IMR-90 (cell line): ENCODE results near the gene SNTG2. TPM values are rescaled to one million over a fixed set of nuclear protein-coding genes. Genes with fewer than 3 reads are reported as not detected.
A peak's percentile ranks its signal among the peaks of the same experiment; 100 is the strongest.

Experiments used
- ATAC-seq: fragments of 200-7000 bp; cut with Tn5 transposase; 2 replicates; pipeline ENCODE4 v1.9.1; 2020; ENCODE audit warnings: low read depth, mild to moderate bottlenecking, moderate library complexity
- BruUV-seq: library from RNA; stranded (reverse); fragments of 400-500 nt; replicated peaks from 2 replicates; lab custom pipeline; 2021; lab: Mats Ljungman, UMichigan
- CTCF ChIA-PET: fragments of 300-600 bp; formaldehyde crosslinking; extraction: SDS; loops from one replicate; lab custom pipeline; 2021; ENCODE audit warnings: antibody characterized with exemption; lab: Yijun Ruan, JAX
- POLR2A ChIA-PET: fragments of 300-600 bp; sonication (Branson Sonifier 250); formaldehyde crosslinking; loops from one replicate; lab custom pipeline; 2022; ENCODE audit warnings: antibody characterized with exemption; ENCODE audit not compliant: unreplicated experiment; lab: Charles Lee
- DNase-seq: peaks from one replicate; pipeline ENCODE4 v3.0.0; 2013
- H2AFZ ChIP-seq: replicated peaks from 2 replicates; pipeline ENCODE3; 2013; ENCODE audit warnings: low read length, mild to moderate bottlenecking; ENCODE audit not compliant: poor library complexity
- H2AK5ac ChIP-seq: 2 replicates; pipeline ENCODE4 v1.6.1; 2013; ENCODE audit warnings: low read depth, low read length, inconsistent platforms
- H2AK9ac ChIP-seq: replicated peaks from 2 replicates; pipeline ENCODE3; 2013; ENCODE audit warnings: mild to moderate bottlenecking, low read depth, low read length, moderate library complexity; ENCODE audit not compliant: poor library complexity
- H2BK120ac ChIP-seq: 2 replicates; pipeline ENCODE4 v1.6.1; 2013; ENCODE audit warnings: low read depth, low read length, inconsistent platforms
- H2BK15ac ChIP-seq: 3 replicates; pipeline ENCODE4 v1.6.1; 2013; ENCODE audit warnings: low read depth, low read length, inconsistent platforms
- H2BK20ac ChIP-seq: 2 replicates; pipeline ENCODE4 v1.6.1; 2013; ENCODE audit warnings: low read depth, mild to moderate bottlenecking, inconsistent platforms, low read length, moderate library complexity
- H2BK5ac ChIP-seq: 2 replicates; pipeline ENCODE4 v1.6.1; 2013; ENCODE audit warnings: mild to moderate bottlenecking, low read depth, low read length, inconsistent platforms; ENCODE audit not compliant: poor library complexity, severe bottlenecking
- H3K14ac ChIP-seq: replicated peaks from 2 replicates; pipeline ENCODE4 v1.6.1; 2013; ENCODE audit warnings: low read depth, low read length, inconsistent platforms
- H3K18ac ChIP-seq: 2 replicates; pipeline ENCODE4 v1.6.1; 2013; ENCODE audit warnings: low read depth, low read length, control low read depth
- H3K23ac ChIP-seq: 2 replicates; pipeline ENCODE4 v1.6.1; 2013; ENCODE audit warnings: low read depth, low read length, inconsistent platforms
- H3K27ac ChIP-seq: 2 replicates; pipeline ENCODE4 v1.5.1; 2013; ENCODE audit warnings: mild to moderate bottlenecking, control low read depth, low read length; ENCODE audit not compliant: insufficient read depth
- H3K27me3 ChIP-seq: 2 replicates; pipeline ENCODE4 v1.6.1; 2013; ENCODE audit warnings: low read length; ENCODE audit not compliant: control insufficient read depth, insufficient read depth
- H3K36me3 ChIP-seq: 2 replicates; pipeline ENCODE4 v1.6.1; 2013; ENCODE audit warnings: low read length, mixed read lengths; ENCODE audit not compliant: control insufficient read depth, insufficient read depth
- H3K4ac ChIP-seq: 2 replicates; pipeline ENCODE4 v1.6.1; 2013; ENCODE audit warnings: low read depth, low read length, inconsistent platforms
- H3K4me1 ChIP-seq: 2 replicates; pipeline ENCODE4 v1.6.1; 2013; ENCODE audit warnings: low read length, mixed read lengths; ENCODE audit not compliant: control insufficient read depth, insufficient read depth
- H3K4me2 ChIP-seq: 2 replicates; pipeline ENCODE4 v1.6.1; 2013; ENCODE audit warnings: low read depth, mild to moderate bottlenecking, control low read depth, low read length, moderate library complexity
- H3K4me3 ChIP-seq: 2 replicates; pipeline ENCODE4 v1.5.1; 2013; ENCODE audit warnings: low read depth, mild to moderate bottlenecking, control low read depth, low read length, moderate library complexity; ENCODE audit not compliant: insufficient read depth
- H3K56ac ChIP-seq: 2 replicates; pipeline ENCODE4 v1.6.1; 2013; ENCODE audit warnings: low read length, inconsistent platforms; ENCODE audit not compliant: insufficient read depth; ENCODE audit errors: extremely low read depth
- H3K79me1 ChIP-seq, 2 experiments: 2 replicates each; pipeline ENCODE4 v1.6.1; 2013; ENCODE audit warnings: low read length in 2 of 2, inconsistent platforms in 1 of 2, low read depth in 1 of 2
- H3K9ac ChIP-seq: 2 replicates; pipeline ENCODE4 v1.6.1; 2013; ENCODE audit warnings: low read depth, low read length, control low read depth
- H3K9me1 ChIP-seq: 2 replicates; pipeline ENCODE4 v1.6.1; 2013; ENCODE audit warnings: low read length, inconsistent platforms; ENCODE audit not compliant: insufficient read depth
- H3K9me3 ChIP-seq: 2 replicates; pipeline ENCODE4 v1.6.1; 2013; ENCODE audit warnings: low read length; ENCODE audit not compliant: control insufficient read depth, insufficient read depth
- H4K20me1 ChIP-seq: 2 replicates; pipeline ENCODE4 v1.6.1; 2013; ENCODE audit warnings: low read length, inconsistent platforms; ENCODE audit not compliant: insufficient read depth
- H4K5ac ChIP-seq: 2 replicates; pipeline ENCODE4 v1.6.1; 2013; ENCODE audit warnings: mild to moderate bottlenecking, low read depth, low read length, control low read depth
- H4K8ac ChIP-seq, 2 experiments: 2 replicates each; pipeline ENCODE4 v1.6.1; 2013; ENCODE audit warnings: low read depth in 2 of 2, low read length in 2 of 2, control low read depth in 1 of 2, inconsistent platforms in 1 of 2
- H4K91ac ChIP-seq: 2 replicates; pipeline ENCODE4 v1.6.1; 2013; ENCODE audit warnings: low read depth, low read length, inconsistent platforms; ENCODE audit not compliant: insufficient read depth
- FOS ChIP-seq: fragments of 150-350 bp; IDR thresholded peaks from 2 replicates; pipeline ENCODE4 v1.6.1; 2016; ENCODE audit warnings: low read depth, low read length
- WGBS, 2 experiments: methylation state at CpG; one replicate each; pipeline versions ENCODE4 v1.1.5 to v1.1.7; 2013; ENCODE audit warnings: missing lambda C conversion rate in 2 of 2; ENCODE audit not compliant: insufficient read length in 1 of 2; ENCODE audit errors: extremely low coverage in 2 of 2; 5-methylcytosine and 5-hydroxymethylcytosine counted together
- dilution Hi-C: fragments of 300-500 bp; cut with HindIII; formaldehyde crosslinking; loops from one replicate; pipeline ENCODE4 v1.14.3; 2018; ENCODE audit warnings: low sequenced_read_pairs; ENCODE audit not compliant: unreplicated experiment
- in situ Hi-C: fragments of 300-500 bp; cut with MboI; formaldehyde crosslinking; loops from 3 replicates; pipeline ENCODE4 v1.14.3; 2019; ENCODE audit warnings: low sequenced_read_pairs, inconsistent platforms, mixed read lengths
- intact Hi-C: fragments of 100-400 bp; cut with micrococcal nuclease; formaldehyde crosslinking; loops from 2 replicates; pipeline ENCODE4 v1.10.0; 2022
- polyA plus RNA-seq, 3 experiments: library from polyadenylated mRNA; depleted of rRNA; stranded (reverse); fragments of >200 nt; gene quantifications; 2 replicates each; pipeline ENCODE4 v1.2.3, GENCODE V29; 2012; ENCODE audit warnings: low replicate concordance in 1 of 3
- total RNA-seq: library from RNA; depleted of rRNA; stranded (reverse); fragments of >200 nt; gene quantifications from 2 replicates; pipeline ENCODE4 v1.2.3, GENCODE V29; 2012

The SNTG2 gene
- total and polyA plus RNA-seq, 2 of the 4 experiments (the other 2 are of a cell fraction), result under 0.01 to 0.17 TPM

DNA sequence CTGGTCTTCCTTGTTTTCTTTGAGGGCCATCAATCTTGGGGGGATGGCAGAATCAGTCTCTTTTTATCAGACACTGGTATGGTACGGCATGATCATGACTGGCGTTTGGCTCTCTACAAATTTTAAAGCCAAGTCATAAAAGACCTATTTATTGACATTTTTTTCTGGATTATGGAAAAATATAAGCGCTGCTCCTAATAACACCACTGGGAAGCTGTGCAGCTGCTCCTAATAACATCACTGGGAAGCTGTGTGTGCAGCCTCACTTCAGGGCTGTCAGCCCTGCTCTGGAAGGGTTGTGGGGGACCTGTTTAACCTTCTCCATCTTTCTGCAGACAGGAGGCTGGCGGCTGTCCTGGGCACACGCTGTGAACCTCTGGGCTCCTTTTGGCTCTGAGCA, 88.9 kb downstream of the SNTG2 start:
- Histone ChIP-seq H3K9me3 (no peaks in the 10 kb centered on the region), H3K4me2 (no peak overlapping the region), H3K4ac (no peak overlapping the region), H3K14ac (no peak overlapping the region), H3K27me3 (peaks cover 2% of the 10 kb centered on the region), H3K36me3 (no peaks in the 10 kb centered on the region), H3K79me1 (no peaks in the 10 kb centered on the region), H2BK120ac (no peak overlapping the region), H3K4me1 (no peaks in the 10 kb centered on the region), H3K18ac (no peak overlapping the region), H2BK20ac (no peak overlapping the region), H3K23ac (no peak overlapping the region), H4K20me1 (no peaks in the 10 kb centered on the region), H2BK15ac (no peak overlapping the region), H2AFZ (peak overlapping the region; percentile 15), H2BK5ac (no peak overlapping the region), H3K4me3 (no peak overlapping the region), H3K9me1 (no peaks in the 10 kb centered on the region), H2AK5ac (no peak overlapping the region), H4K91ac (no peak overlapping the region), H3K27ac (no peak overlapping the region), H4K8ac (no peak overlapping the region), H3K56ac (no peak overlapping the region), H4K5ac (no peak overlapping the region), H3K9ac (no peak overlapping the region), H2AK9ac (no peak overlapping the region)
- POLR2A ChIA-PET, result no interaction called here
- dilution Hi-C loops, result no loop called here
- in situ Hi-C loops, result no loop called here
- no peak for ATAC-seq
- TF ChIP-seq FOS, result no peak
- no TSS peak for BruUV-seq
- no peak for DNase-seq
- CTCF ChIA-PET, result interaction anchor here (1.0 kb wide), 1 partner anchor 43 kb away, joined by 3 read pairs; no protein-coding TSS in a partner anchor
- no CpG with 5 or more reads among the region's 5 CpGs for WGBS, 2 experiments
- intact Hi-C loops, result no loop called here
